ENCODE measurements around the gene CCDC18.

The CCDC18 gene

GRCh38 chr1:93190432-93190831 is 9.9 kb downstream of the CCDC18 start:
- peaks cover 11% of the 10 kb centered on the region; the same call in 1 of the 2 replicates for H3K36me3 ChIP-seq (ENCODE audit: insufficient read depth, low read length)
- peaks cover 27% of the 10 kb centered on the region for H3K4me1 ChIP-seq (ENCODE audit: insufficient read depth, low read length, poor library complexity, severe bottlenecking)
- peaks cover 6% of the 10 kb centered on the region for H4K20me1 ChIP-seq (ENCODE audit: insufficient read depth, low read length, poor library complexity, severe bottlenecking)
- no peak overlapping the region for H3K9ac ChIP-seq (ENCODE audit: low read depth, low read length, poor library complexity, severe bottlenecking)
- peak overlapping the region; percentile 5 for H3K4me2 ChIP-seq (ENCODE audit: low read depth, low read length, poor library complexity, severe bottlenecking)
- no peaks in the 10 kb centered on the region for H3K27me3 ChIP-seq (ENCODE audit: insufficient read depth, low read length, poor library complexity, severe bottlenecking)
- H3F3A ChIP-seq (ENCODE audit: low read depth): no peaks in the 10 kb centered on the region
- H3K4me3 ChIP-seq (ENCODE audit: low read length, poor library complexity, severe bottlenecking): no peak overlapping the region
- no peaks in the 10 kb centered on the region for H3K9me2 ChIP-seq (replicated peaks; ENCODE audit: low read depth, low read length)
- no peaks in the 10 kb centered on the region for H3K9me3 ChIP-seq (ENCODE audit: insufficient read depth, low read depth, low read length)
- TF ChIP-seq EZH2phosphoT487 (IDR thresholded peaks at IDR 0.05; ENCODE audit: borderline replicate concordance): no peak
- TF ChIP-seq, protein P1, sequence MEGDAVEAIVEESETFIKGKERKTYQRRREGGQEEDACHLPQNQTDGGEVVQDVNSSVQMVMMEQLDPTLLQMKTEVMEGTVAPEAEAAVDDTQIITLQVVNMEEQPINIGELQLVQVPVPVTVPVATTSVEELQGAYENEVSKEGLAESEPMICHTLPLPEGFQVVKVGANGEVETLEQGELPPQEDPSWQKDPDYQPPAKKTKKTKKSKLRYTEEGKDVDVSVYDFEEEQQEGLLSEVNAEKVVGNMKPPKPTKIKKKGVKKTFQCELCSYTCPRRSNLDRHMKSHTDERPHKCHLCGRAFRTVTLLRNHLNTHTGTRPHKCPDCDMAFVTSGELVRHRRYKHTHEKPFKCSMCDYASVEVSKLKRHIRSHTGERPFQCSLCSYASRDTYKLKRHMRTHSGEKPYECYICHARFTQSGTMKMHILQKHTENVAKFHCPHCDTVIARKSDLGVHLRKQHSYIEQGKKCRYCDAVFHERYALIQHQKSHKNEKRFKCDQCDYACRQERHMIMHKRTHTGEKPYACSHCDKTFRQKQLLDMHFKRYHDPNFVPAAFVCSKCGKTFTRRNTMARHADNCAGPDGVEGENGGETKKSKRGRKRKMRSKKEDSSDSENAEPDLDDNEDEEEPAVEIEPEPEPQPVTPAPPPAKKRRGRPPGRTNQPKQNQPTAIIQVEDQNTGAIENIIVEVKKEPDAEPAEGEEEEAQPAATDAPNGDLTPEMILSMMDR (conservative IDR thresholded peaks at IDR 0.05; ENCODE audit: low read length): no peak
- H2AFZ ChIP-seq (ENCODE audit: low read length): no peak overlapping the region
- peaks cover 17% of the 10 kb centered on the region; the same call in 1 of the 2 replicates for H3K79me2 ChIP-seq (ENCODE audit: insufficient read depth, low read length)

- no peak for TF ChIP-seq EZH2phosphoT487 (IDR thresholded peaks at IDR 0.05; ENCODE audit: borderline replicate concordance)
- TF ChIP-seq, protein P1 (conservative IDR thresholded peaks at IDR 0.05; ENCODE audit: low read length): no peak
These were observed 13.9 kb downstream of the CCDC18 start for GRCh38 chr1:93194231-93194990.

DNA sequence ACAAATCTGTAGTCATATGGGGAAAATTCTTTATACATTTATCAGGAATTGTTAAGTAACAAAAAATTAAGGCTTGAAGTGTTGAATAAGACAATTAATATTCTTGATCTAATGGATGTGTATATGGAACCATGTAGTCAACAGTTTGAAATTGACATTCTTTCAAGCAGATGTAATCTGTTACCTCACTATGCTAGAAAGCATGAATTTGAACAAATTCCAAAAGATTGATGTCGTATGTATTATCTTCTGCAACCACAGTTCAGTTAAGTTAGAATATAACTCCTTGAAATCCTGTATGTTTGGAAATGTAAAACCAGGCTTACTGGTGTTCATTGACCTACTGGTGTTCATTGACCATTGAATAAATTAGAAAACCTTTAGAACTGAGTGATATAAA is 16.1 kb downstream of the CCDC18 start:
- H3K9me3 ChIP-seq (ENCODE audit: insufficient read depth, low read depth, low read length): no peaks in the 10 kb centered on the region
- no peak overlapping the region for H3K4me2 ChIP-seq (ENCODE audit: low read depth, low read length, poor library complexity, severe bottlenecking)
- H2AFZ ChIP-seq (ENCODE audit: low read length): no peak overlapping the region
- no peaks in the 10 kb centered on the region for H3F3A ChIP-seq (ENCODE audit: low read depth)
- H3K27me3 ChIP-seq (ENCODE audit: insufficient read depth, low read length, poor library complexity, severe bottlenecking): no peaks in the 10 kb centered on the region
- peaks cover 6% of the 10 kb centered on the region for H4K20me1 ChIP-seq (ENCODE audit: insufficient read depth, low read length, poor library complexity, severe bottlenecking)
- no peak overlapping the region for H3K9ac ChIP-seq (ENCODE audit: low read depth, low read length, poor library complexity, severe bottlenecking)
- no peaks in the 10 kb centered on the region for H3K79me2 ChIP-seq (ENCODE audit: insufficient read depth, low read length)
- TF ChIP-seq EZH2phosphoT487 (IDR thresholded peaks at IDR 0.05; ENCODE audit: borderline replicate concordance): no peak
- TF ChIP-seq, protein P1 (conservative IDR thresholded peaks at IDR 0.05; ENCODE audit: low read length): no peak
- no peaks in the 10 kb centered on the region for H3K9me2 ChIP-seq (replicated peaks; ENCODE audit: low read depth, low read length)
- H3K4me3 ChIP-seq (ENCODE audit: low read length, poor library complexity, severe bottlenecking): no peak overlapping the region
- H3K36me3 ChIP-seq (ENCODE audit: insufficient read depth, low read length): peaks cover 36% of the 10 kb centered on the region; the same call in 1 of the 2 replicates
- H3K4me1 ChIP-seq (ENCODE audit: insufficient read depth, low read length, poor library complexity, severe bottlenecking): no peaks in the 10 kb centered on the region

More at GRCh38 chr1:93194231-93194990, 13.9 kb downstream of the CCDC18 start:
- Histone ChIP-seq H2AFZ (ENCODE audit: low read length) (no peak overlapping the region), H3K4me2 (ENCODE audit: low read depth, low read length, poor library complexity, severe bottlenecking) (no peak overlapping the region), H3K9me2 (replicated peaks; ENCODE audit: low read depth, low read length) (no peaks in the 10 kb centered on the region), H3K9ac (ENCODE audit: low read depth, low read length, poor library complexity, severe bottlenecking) (no peak overlapping the region), H3K9me3 (ENCODE audit: insufficient read depth, low read depth, low read length) (no peaks in the 10 kb centered on the region), H3K4me1 (ENCODE audit: insufficient read depth, low read length, poor library complexity, severe bottlenecking) (peaks cover 6% of the 10 kb centered on the region), H3K4me3 (ENCODE audit: low read length, poor library complexity, severe bottlenecking) (no peak overlapping the region), H3F3A (ENCODE audit: low read depth) (no peaks in the 10 kb centered on the region), H3K79me2 (ENCODE audit: insufficient read depth, low read length) (no peaks in the 10 kb centered on the region; the same call in 1 of the 2 replicates), H3K27me3 (ENCODE audit: insufficient read depth, low read length, poor library complexity, severe bottlenecking) (no peaks in the 10 kb centered on the region), H4K20me1 (ENCODE audit: insufficient read depth, low read length, poor library complexity, severe bottlenecking) (peaks cover 6% of the 10 kb centered on the region), H3K36me3 (ENCODE audit: insufficient read depth, low read length) (peaks cover 31% of the 10 kb centered on the region; the same call in 1 of the 2 replicates)
